ENCODE results near the gene PSEN2.

- TF ChIP-seq CTCF (IDR thresholded peaks at IDR 0.05 in 8 of 11, conservative IDR thresholded peaks at IDR 0.05 in 3 of 11) (no peak), POLR2AphosphoS5 (IDR thresholded peaks at IDR 0.05) (no peak)
Measured at GRCh38 chr1:226884116-226884625, 13.8 kb downstream of the PSEN2 start.

All from spleen (tissue), 7 donors.